SK-N-SH (cell line): Measurements from ENCODE around the gene ODAD2. TPM values are rescaled to one million over a fixed set of nuclear protein-coding genes. Genes with fewer than 3 reads are reported as not detected.

ENCODE experiments used
- CTCF ChIA-PET: fragments of 300-600, 350-600 bp; formaldehyde crosslinking; extraction: SDS; loops from one replicate; lab custom pipeline; 2021; lab: Yijun Ruan, JAX
- POLR2A ChIA-PET: fragments of 350-600 bp; sonication (Branson Sonifier 250); formaldehyde crosslinking; extraction: SDS; loops from one replicate; lab custom pipeline; 2020; ENCODE audit warnings: antibody characterized with exemption, inconsistent platforms; lab: Yijun Ruan, JAX
- DNase-seq: peaks from one replicate; pipeline ENCODE4 v3.0.0; 2012
- H2AFZ ChIP-seq: fragments of 200-600 bp; sonication (generic); 2 replicates; pipeline ENCODE4 v1.8.1; 2016; ENCODE audit warnings: antibody characterized with exemption, mild to moderate bottlenecking, low read depth
- H3F3A ChIP-seq: fragments of 200-600 bp; sonication (generic); replicated peaks from 2 replicates; pipeline ENCODE3; 2016; ENCODE audit warnings: antibody characterized with exemption, mild to moderate bottlenecking; ENCODE audit not compliant: insufficient read depth
- H3K27ac ChIP-seq, 2 experiments: fragments of 200-500 bp in 1 of 2; fragments of 200-600 bp in 1 of 2; sonication (Bioruptor generic) in 1 of 2; sonication (generic), shearing (Covaris generic) in 1 of 2; 2 replicates each; pipeline versions ENCODE4 v1.5.1 to v1.6.1; 2014 to 2016; ENCODE audit warnings: low read depth in 2 of 2, inconsistent platforms in 1 of 2, low read length in 1 of 2, mild to moderate bottlenecking in 1 of 2, mixed read lengths in 1 of 2
- H3K27me3 ChIP-seq: fragments of 200-600 bp; sonication (generic), shearing (Covaris generic); 2 replicates; pipeline ENCODE4 v1.6.1; 2016; ENCODE audit warnings: mixed run types; ENCODE audit not compliant: insufficient read depth
- H3K36me3 ChIP-seq, 2 experiments: fragments of 200-500 bp in 1 of 2; fragments of 200-600 bp in 1 of 2; sonication (Bioruptor generic) in 1 of 2; sonication (generic) in 1 of 2; replicated peaks in 1 of 2; 2 replicates each; pipeline versions ENCODE3 to v1.5.1; 2014 to 2016; ENCODE audit warnings: low read length in 1 of 2, mild to moderate bottlenecking in 1 of 2; ENCODE audit not compliant: insufficient read depth in 2 of 2, control insufficient read depth in 1 of 2
- H3K4me1 ChIP-seq, 2 experiments: fragments of 200-500 bp in 1 of 2; fragments of 200-600 bp in 1 of 2; sonication (Bioruptor generic) in 1 of 2; sonication (generic), shearing (Covaris generic) in 1 of 2; 2 replicates each; pipeline versions ENCODE4 v1.5.1 to v1.6.1; 2014 to 2016; ENCODE audit warnings: low read depth in 1 of 2, low read length in 1 of 2, mixed run types in 1 of 2; ENCODE audit not compliant: insufficient read depth in 2 of 2, control insufficient read depth in 1 of 2
- H3K4me2 ChIP-seq: fragments of 200-600 bp; sonication (generic), shearing (Covaris generic); 2 replicates; pipeline ENCODE4 v1.6.1; 2017; ENCODE audit warnings: mixed run types
- H3K4me3 ChIP-seq, 2 experiments: fragments of 200-500 bp in 1 of 2; fragments of 200-600 bp in 1 of 2; sonication (Bioruptor generic) in 1 of 2; sonication (generic), shearing (Covaris generic) in 1 of 2; 2 replicates each; pipeline versions ENCODE4 v1.5.1 to v1.8.1; 2014 to 2016; ENCODE audit warnings: low read depth in 2 of 2, inconsistent platforms in 1 of 2, low read length in 1 of 2, mild to moderate bottlenecking in 1 of 2, mixed read lengths in 1 of 2, moderate library complexity in 1 of 2
- H3K79me2 ChIP-seq: fragments of 200-600 bp; sonication (generic); 2 replicates; pipeline ENCODE4 v1.8.1; 2017; ENCODE audit warnings: mild to moderate bottlenecking; ENCODE audit not compliant: insufficient read depth
- H3K9ac ChIP-seq: fragments of 200-600 bp; sonication (generic); 2 replicates; pipeline ENCODE4 v1.6.1; 2017; ENCODE audit warnings: mixed run types
- H3K9me2 ChIP-seq: fragments of 200-600 bp; sonication (generic); 2 replicates; pipeline ENCODE4 v1.6.1; 2017; ENCODE audit warnings: mixed run types
- H3K9me3 ChIP-seq: fragments of 200-600 bp; sonication (generic); 2 replicates; pipeline ENCODE4 v1.6.1; 2017; ENCODE audit warnings: mixed run types, mild to moderate bottlenecking, moderate library complexity
- H4K20me1 ChIP-seq: fragments of 200-600 bp; sonication (generic); 2 replicates; pipeline ENCODE4 v1.6.1; 2017; ENCODE audit warnings: mild to moderate bottlenecking, mixed run types; ENCODE audit not compliant: insufficient read depth
- CHD2 ChIP-seq: fragments of 150-350 bp; IDR thresholded peaks from 2 replicates; pipeline ENCODE4 v1.6.1; 2018; ENCODE audit warnings: low read length; ENCODE audit not compliant: partially characterized antibody
- ELF1 ChIP-seq: IDR thresholded peaks from 2 replicates; pipeline ENCODE4 v1.4.0; 2012
- EP300 ChIP-seq, 2 experiments: IDR thresholded peaks; 2 replicates each; pipeline versions ENCODE4 v1.4.0 to v1.6.1; 2012; ENCODE audit warnings: borderline replicate concordance in 1 of 2, low read depth in 1 of 2, low read length in 1 of 2
- EZH2phosphoT487 ChIP-seq: fragments of 200-600 bp; sonication (generic); IDR thresholded peaks from 2 replicates; pipeline ENCODE4 v1.6.1; 2017; ENCODE audit warnings: low read depth, mixed run types, mild to moderate bottlenecking, antibody characterized with exemption, moderate library complexity, borderline replicate concordance
- FOXJ3 ChIP-seq: sonication (generic); formaldehyde crosslinking; IDR thresholded peaks from 2 replicates; pipeline ENCODE4 v1.5.1; 2020; ENCODE audit warnings: mild to moderate bottlenecking, missing genetic modification reagents
- GABPA ChIP-seq: IDR thresholded peaks from 2 replicates; pipeline ENCODE4 v1.4.0; 2012; ENCODE audit warnings: low read depth, mild to moderate bottlenecking
- JUND ChIP-seq: IDR thresholded peaks from 2 replicates; pipeline ENCODE4 v1.4.0; 2012
- MEF2A ChIP-seq: IDR thresholded peaks from 2 replicates; pipeline ENCODE4 v1.4.0; 2012; ENCODE audit warnings: low read depth, borderline replicate concordance
- NRF1 ChIP-seq: IDR thresholded peaks from 2 replicates; pipeline ENCODE4 v1.6.1; 2012; ENCODE audit warnings: low read depth, mild to moderate bottlenecking, low read length
- SMC3 ChIP-seq: IDR thresholded peaks from 2 replicates; pipeline ENCODE4 v1.6.1; 2012; ENCODE audit warnings: low read depth, low read length, improper control_type of control experiment
- TAF1 ChIP-seq: IDR thresholded peaks from 2 replicates; pipeline ENCODE4 v1.6.1; 2012; ENCODE audit warnings: low read depth, mild to moderate bottlenecking, low read length, moderate library complexity, borderline replicate concordance
- TCF12 ChIP-seq: IDR thresholded peaks from 2 replicates; pipeline ENCODE4 v1.4.0; 2012
- TEAD4 ChIP-seq: IDR thresholded peaks from 2 replicates; pipeline ENCODE4 v1.4.0; 2012; ENCODE audit warnings: mild to moderate bottlenecking, borderline replicate concordance; ENCODE audit not compliant: insufficient read depth
- YY1 ChIP-seq: IDR thresholded peaks from 2 replicates; pipeline ENCODE4 v1.4.0; 2012; ENCODE audit warnings: low read depth, mild to moderate bottlenecking
- WGBS: methylation state at CpG from one replicate; pipeline ENCODE4 v1.1.6; 2017; ENCODE audit warnings: low lambda C conversion rate; 5-methylcytosine and 5-hydroxymethylcytosine counted together
- polyA plus RNA-seq, 3 experiments: library from polyadenylated mRNA; depleted of rRNA; stranded (reverse); fragments of >200 nt; gene quantifications; 2 replicates each; pipeline ENCODE4 v1.2.3, GENCODE V29; 2012
- TF ChIP-seq, protein P1 (sequence below): IDR thresholded peaks from 2 replicates; pipeline ENCODE4 v1.4.0; 2012; ENCODE audit warnings: low read depth, borderline replicate concordance
- TF ChIP-seq, protein P2 (sequence below): fragments of 150-350 bp; IDR thresholded peaks from 2 replicates; pipeline ENCODE4 v1.6.1; 2016; ENCODE audit warnings: mild to moderate bottlenecking, low read depth, low read length
- TF ChIP-seq, protein P3 (sequence below): IDR thresholded peaks from 2 replicates; pipeline ENCODE4 v1.4.0; 2012; ENCODE audit warnings: low read depth, borderline replicate concordance
- TF ChIP-seq, protein P4 (sequence below): fragments of 150-350 bp; IDR thresholded peaks from 2 replicates; pipeline ENCODE4 v1.6.1; 2017; ENCODE audit warnings: antibody characterized with exemption, low read length, low read depth, borderline replicate concordance
- TF ChIP-seq, protein P5 (sequence below): fragments of 200-600 bp; sonication (generic); IDR thresholded peaks from 2 replicates; pipeline ENCODE4 v1.6.1; 2017; ENCODE audit warnings: antibody characterized with exemption, mild to moderate bottlenecking, moderate library complexity

The ODAD2 gene
- polyA plus RNA-seq, 1 of the 3 experiments (the other 2 are of a cell fraction), result not detected

DNA sequence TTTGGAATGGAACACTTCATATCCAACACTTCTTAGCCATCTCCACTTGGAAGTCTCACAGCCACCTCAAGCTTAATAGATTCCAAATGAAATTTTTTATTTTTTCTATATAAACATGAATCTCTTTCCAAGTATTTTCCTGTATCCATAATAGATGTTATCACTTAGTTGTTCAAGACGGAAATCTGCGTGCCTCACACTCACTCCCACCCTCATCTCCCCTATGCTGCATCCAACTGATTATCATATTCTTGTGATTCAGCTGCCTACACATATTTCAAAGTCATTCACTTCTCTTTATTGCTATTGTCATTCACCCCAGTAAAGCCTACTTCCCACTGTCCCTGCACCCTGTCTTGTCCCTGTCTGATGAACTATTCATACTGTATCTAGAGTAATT, 183.0 kb downstream of the ODAD2 start:
- TF ChIP-seq JUND, result no peak
- TF ChIP-seq TEAD4, result no peak
- no peak for TF ChIP-seq YY1
- no peak for TF ChIP-seq CHD2
- no peak for TF ChIP-seq TCF12
- TF ChIP-seq GABPA, result no peak
- TF ChIP-seq, protein P1, sequence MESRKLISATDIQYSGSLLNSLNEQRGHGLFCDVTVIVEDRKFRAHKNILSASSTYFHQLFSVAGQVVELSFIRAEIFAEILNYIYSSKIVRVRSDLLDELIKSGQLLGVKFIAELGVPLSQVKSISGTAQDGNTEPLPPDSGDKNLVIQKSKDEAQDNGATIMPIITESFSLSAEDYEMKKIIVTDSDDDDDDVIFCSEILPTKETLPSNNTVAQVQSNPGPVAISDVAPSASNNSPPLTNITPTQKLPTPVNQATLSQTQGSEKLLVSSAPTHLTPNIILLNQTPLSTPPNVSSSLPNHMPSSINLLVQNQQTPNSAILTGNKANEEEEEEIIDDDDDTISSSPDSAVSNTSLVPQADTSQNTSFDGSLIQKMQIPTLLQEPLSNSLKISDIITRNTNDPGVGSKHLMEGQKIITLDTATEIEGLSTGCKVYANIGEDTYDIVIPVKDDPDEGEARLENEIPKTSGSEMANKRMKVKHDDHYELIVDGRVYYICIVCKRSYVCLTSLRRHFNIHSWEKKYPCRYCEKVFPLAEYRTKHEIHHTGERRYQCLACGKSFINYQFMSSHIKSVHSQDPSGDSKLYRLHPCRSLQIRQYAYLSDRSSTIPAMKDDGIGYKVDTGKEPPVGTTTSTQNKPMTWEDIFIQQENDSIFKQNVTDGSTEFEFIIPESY, result no peak
- WGBS, result 5% methylated on average over 2 of the region's 2 CpGs
- Histone ChIP-seq H4K20me1 (no peaks in the 10 kb centered on the region), H3F3A (no peaks in the 10 kb centered on the region), H3K27me3 (no peaks in the 10 kb centered on the region; the same call in 1 of the 2 replicates), H3K4me3 (no peak overlapping the region), H3K79me2 (no peaks in the 10 kb centered on the region), H2AFZ (no peak overlapping the region), H3K9ac (no peak overlapping the region), H3K36me3 (no peaks in the 10 kb centered on the region), H3K4me2 (no peak overlapping the region), H3K9me3 (no peaks in the 10 kb centered on the region), H3K9me2 (no peaks in the 10 kb centered on the region), H3K27ac (no peak overlapping the region), H3K4me1 (no peaks in the 10 kb centered on the region)
- CTCF ChIA-PET, result no interaction called here
- POLR2A ChIA-PET, result no interaction called here
- no peak for DNase-seq

DNA sequence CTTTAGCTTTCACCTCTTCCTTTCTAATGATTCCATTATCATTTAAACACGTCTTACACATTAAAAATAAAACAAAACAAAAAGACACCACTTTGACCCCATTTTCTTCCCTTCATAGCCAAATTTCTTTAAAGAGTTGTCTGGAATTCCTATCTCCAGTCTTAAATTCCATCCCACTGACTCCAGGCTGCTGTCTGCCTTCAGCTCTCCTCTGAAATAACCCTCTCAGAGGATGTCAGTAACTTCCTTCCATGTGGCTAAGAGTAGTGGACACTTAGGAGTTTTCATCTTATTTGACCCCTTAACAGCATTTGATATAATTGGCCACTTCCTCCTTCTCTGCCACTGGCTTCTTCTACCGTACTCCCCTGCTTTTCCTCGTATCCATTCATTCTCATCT, 183.6 kb downstream of the ODAD2 start:
- TF ChIP-seq, protein P2, sequence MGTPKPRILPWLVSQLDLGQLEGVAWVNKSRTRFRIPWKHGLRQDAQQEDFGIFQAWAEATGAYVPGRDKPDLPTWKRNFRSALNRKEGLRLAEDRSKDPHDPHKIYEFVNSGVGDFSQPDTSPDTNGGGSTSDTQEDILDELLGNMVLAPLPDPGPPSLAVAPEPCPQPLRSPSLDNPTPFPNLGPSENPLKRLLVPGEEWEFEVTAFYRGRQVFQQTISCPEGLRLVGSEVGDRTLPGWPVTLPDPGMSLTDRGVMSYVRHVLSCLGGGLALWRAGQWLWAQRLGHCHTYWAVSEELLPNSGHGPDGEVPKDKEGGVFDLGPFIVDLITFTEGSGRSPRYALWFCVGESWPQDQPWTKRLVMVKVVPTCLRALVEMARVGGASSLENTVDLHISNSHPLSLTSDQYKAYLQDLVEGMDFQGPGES, result no peak
- TF ChIP-seq, protein P3, sequence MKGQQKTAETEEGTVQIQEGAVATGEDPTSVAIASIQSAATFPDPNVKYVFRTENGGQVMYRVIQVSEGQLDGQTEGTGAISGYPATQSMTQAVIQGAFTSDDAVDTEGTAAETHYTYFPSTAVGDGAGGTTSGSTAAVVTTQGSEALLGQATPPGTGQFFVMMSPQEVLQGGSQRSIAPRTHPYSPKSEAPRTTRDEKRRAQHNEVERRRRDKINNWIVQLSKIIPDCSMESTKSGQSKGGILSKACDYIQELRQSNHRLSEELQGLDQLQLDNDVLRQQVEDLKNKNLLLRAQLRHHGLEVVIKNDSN, result no peak
- no peak for TF ChIP-seq EZH2phosphoT487
- TF ChIP-seq ELF1, result no peak
- TF ChIP-seq FOXJ3, result no peak
- TF ChIP-seq SMC3, result no peak
- no peak for TF ChIP-seq TCF12
- TF ChIP-seq TAF1, result no peak
- TF ChIP-seq NRF1, result no peak
- TF ChIP-seq, protein P4, sequence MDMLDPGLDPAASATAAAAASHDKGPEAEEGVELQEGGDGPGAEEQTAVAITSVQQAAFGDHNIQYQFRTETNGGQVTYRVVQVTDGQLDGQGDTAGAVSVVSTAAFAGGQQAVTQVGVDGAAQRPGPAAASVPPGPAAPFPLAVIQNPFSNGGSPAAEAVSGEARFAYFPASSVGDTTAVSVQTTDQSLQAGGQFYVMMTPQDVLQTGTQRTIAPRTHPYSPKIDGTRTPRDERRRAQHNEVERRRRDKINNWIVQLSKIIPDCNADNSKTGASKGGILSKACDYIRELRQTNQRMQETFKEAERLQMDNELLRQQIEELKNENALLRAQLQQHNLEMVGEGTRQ, result no peak
- TF ChIP-seq YY1, result no peak
- no peak for TF ChIP-seq EP300 (IDR thresholded peaks at IDR 0.05; ENCODE audit: borderline replicate concordance in 1 of 2, low read depth in 1 of 2, low read length in 1 of 2)
- TF ChIP-seq MEF2A, result no peak
- TF ChIP-seq, protein P5, sequence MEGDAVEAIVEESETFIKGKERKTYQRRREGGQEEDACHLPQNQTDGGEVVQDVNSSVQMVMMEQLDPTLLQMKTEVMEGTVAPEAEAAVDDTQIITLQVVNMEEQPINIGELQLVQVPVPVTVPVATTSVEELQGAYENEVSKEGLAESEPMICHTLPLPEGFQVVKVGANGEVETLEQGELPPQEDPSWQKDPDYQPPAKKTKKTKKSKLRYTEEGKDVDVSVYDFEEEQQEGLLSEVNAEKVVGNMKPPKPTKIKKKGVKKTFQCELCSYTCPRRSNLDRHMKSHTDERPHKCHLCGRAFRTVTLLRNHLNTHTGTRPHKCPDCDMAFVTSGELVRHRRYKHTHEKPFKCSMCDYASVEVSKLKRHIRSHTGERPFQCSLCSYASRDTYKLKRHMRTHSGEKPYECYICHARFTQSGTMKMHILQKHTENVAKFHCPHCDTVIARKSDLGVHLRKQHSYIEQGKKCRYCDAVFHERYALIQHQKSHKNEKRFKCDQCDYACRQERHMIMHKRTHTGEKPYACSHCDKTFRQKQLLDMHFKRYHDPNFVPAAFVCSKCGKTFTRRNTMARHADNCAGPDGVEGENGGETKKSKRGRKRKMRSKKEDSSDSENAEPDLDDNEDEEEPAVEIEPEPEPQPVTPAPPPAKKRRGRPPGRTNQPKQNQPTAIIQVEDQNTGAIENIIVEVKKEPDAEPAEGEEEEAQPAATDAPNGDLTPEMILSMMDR, result no peak
- TF ChIP-seq JUND, result no peak
- TF ChIP-seq, all 33 proteins: peak for 0
- ChIA-PET CTCF (no interaction called here), POLR2A (no interaction called here)
- H3K79me2 ChIP-seq, result no peaks in the 10 kb centered on the region
- no peak for DNase-seq
- 0% methylated on average over 3 of the region's 3 CpGs for WGBS
- H3K4me3 ChIP-seq, result no peak overlapping the region
- H3F3A ChIP-seq, result no peaks in the 10 kb centered on the region
- no peak overlapping the region for H3K27ac ChIP-seq
- no peak overlapping the region for H3K9ac ChIP-seq
- H3K4me1 ChIP-seq, result no peaks in the 10 kb centered on the region
- H3K4me2 ChIP-seq, result no peak overlapping the region
- H3K9me3 ChIP-seq, result no peaks in the 10 kb centered on the region
- H4K20me1 ChIP-seq, result no peaks in the 10 kb centered on the region
- H3K36me3 ChIP-seq, result no peaks in the 10 kb centered on the region
- H2AFZ ChIP-seq, result no peak overlapping the region
- no peaks in the 10 kb centered on the region; the same call in 1 of the 2 replicates for H3K27me3 ChIP-seq
- no peaks in the 10 kb centered on the region for H3K9me2 ChIP-seq
